Ovary (tissue), 9 donors: ENCODE results near the gene EXTL1. TPM values are rescaled to one million over a fixed set of nuclear protein-coding genes. Genes with fewer than 3 reads are reported as not detected.
"Not testable (repeated sequence)": the region's sequence is repeated elsewhere in the genome, so short reads cannot be mapped to it uniquely, and the experiment has no call there.

Experiments used
- DNase-seq, 5 donors: peaks; one replicate each; pipeline ENCODE4 v3.0.0-alpha.2; 2019 to 2020
- H3K27ac ChIP-seq, 2 donors: fragments of 200-600 bp; one replicate each; pipeline versions ENCODE4 v1.5.1 to v1.8.0; 2019 to 2022
- H3K27me3 ChIP-seq: fragments of 200-600 bp; one replicate; pipeline ENCODE4 v1.8.0; 2022
- H3K36me3 ChIP-seq: fragments of 200-600 bp; sonication (generic); one replicate; pipeline ENCODE4 v1.5.1; 2019
- H3K4me1 ChIP-seq: one replicate; pipeline ENCODE4 v1.8.1; 2013; ENCODE audit warnings: mild to moderate bottlenecking, moderate library complexity; ENCODE audit not compliant: insufficient read depth
- H3K4me3 ChIP-seq: fragments of 200-600 bp; sonication (generic); one replicate; pipeline ENCODE4 v1.5.1; 2017
- H3K9me3 ChIP-seq, 2 donors: fragments of 200-600 bp in 1 of 2; sonication (generic) in 1 of 2; one replicate each; pipeline versions ENCODE4 v1.5.1 to v1.8.1; 2013 to 2019; ENCODE audit warnings: mild to moderate bottlenecking in 1 of 2, moderate library complexity in 1 of 2
- EP300 ChIP-seq: sonication (generic); formaldehyde crosslinking; IDR thresholded peaks from one replicate; pipeline ENCODE4 v1.6.1; 2017; ENCODE audit warnings: antibody characterized with exemption
- POLR2A ChIP-seq: fragments of 450-650 bp; IDR thresholded peaks from one replicate; pipeline ENCODE4 v1.6.1; 2017; ENCODE audit warnings: antibody characterized with exemption, mild to moderate bottlenecking, moderate library complexity
- WGBS, 3 donors: extraction: QIAGEN DNeasy Blood & Tissue Kit in 1 of 3; methylation state at CpG; one replicate each; pipeline versions ENCODE4 v1.1.5 to v1.1.7; 2013 to 2017; 5-methylcytosine and 5-hydroxymethylcytosine counted together
- intact Hi-C, 4 donors: fragments of 100-400 bp; cut with DNase I; formaldehyde crosslinking; loops; one replicate each; pipeline versions ENCODE4 v1.11.0 to v1.15.1; 2022 to 2023
- polyA plus RNA-seq, 2 donors: library from polyadenylated mRNA; stranded (reverse); fragments of 200-250 nt in 1 of 2; fragments of 350-450 nt in 1 of 2; fragmentation: Illumina TruSeq in 1 of 2; extraction: RNeasy Lipid Tissue Mini Kit (QIAGEN cat#74804) in 1 of 2; gene quantifications; one replicate each; pipeline ENCODE4 v1.2.3, GENCODE V29; 2013 to 2014
- total RNA-seq, 7 donors: library from RNA; depleted of rRNA in 2 of 7; stranded (reverse); fragments of >200 nt in 2 of 7; fragmentation: NEBNext Ultra II Directional in 3 of 7; extraction: Animal tissue kit (Norgen Biotek cat#: 25700) in 3 of 7; gene quantifications; one replicate each; pipeline versions ENCODE4 v1.1.0 to v1.2.4, GENCODE V29; 2016 to 2023
- TF ChIP-seq, protein P1 (sequence below), 3 donors: fragments of 450-650 bp in 2 of 3; fragments of 200-600 bp in 1 of 3; IDR thresholded peaks; one replicate each; pipeline versions ENCODE4 v1.5.1 to v1.8.0; 2016 to 2022; ENCODE audit warnings: antibody characterized with exemption in 3 of 3, mild to moderate bottlenecking in 1 of 3
- donor health status: DM: no; HTN: no; CAD: no; lungs with moderate emphysema.
- donor health status: DM: no; HTN: no; CAD: no.
- donor health status: Bipolar disorder and iron deficiency.
- donor health status: DM: yes; HTN: yes; CAD: no.
- donor health status: DM: no; HTN: no; CAD: no.
- donor health status: DM: yes; HTN: yes; CAD: no.

EXTL1 gene
- total and polyA plus RNA-seq, 9 donors, result 0.47 to 4.5 (median 2.8) TPM

DNA sequence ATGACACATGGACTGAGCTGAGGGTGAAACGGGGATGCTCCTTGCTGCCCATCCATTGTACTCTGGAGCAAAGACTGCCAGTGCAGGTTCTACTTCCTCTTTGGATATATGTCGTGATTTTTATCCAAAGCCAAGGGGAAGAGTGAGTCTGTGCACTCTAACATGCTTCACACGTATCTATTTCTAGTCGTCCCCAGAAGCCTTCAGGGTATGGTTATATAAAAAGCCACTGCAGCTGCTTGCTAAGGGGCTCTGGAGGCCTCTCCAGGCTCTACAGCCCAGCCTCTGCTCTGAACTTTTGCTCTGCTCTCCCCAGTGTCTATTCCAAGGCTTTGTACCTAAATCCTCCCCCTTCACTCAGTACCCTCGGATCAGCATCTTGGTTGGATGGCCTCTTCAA is 43.8 kb upstream of the EXTL1 start:
- no peaks in the 10 kb centered on the region for H3K9me3 ChIP-seq
- H3K27ac ChIP-seq, result no peak overlapping the region
- DNase-seq, result no peak
- no peaks in the 10 kb centered on the region for H3K4me1 ChIP-seq
- H3K36me3 ChIP-seq, result no peaks in the 10 kb centered on the region
- H3K4me3 ChIP-seq, result no peak overlapping the region
- intact Hi-C loops, result no loop called here
- 93 to 96% (median 95%) methylated on average over 5 of the region's 5 CpGs for WGBS, 3 donors
- H3K27me3 ChIP-seq, result no peaks in the 10 kb centered on the region
- TF ChIP-seq, protein P1, sequence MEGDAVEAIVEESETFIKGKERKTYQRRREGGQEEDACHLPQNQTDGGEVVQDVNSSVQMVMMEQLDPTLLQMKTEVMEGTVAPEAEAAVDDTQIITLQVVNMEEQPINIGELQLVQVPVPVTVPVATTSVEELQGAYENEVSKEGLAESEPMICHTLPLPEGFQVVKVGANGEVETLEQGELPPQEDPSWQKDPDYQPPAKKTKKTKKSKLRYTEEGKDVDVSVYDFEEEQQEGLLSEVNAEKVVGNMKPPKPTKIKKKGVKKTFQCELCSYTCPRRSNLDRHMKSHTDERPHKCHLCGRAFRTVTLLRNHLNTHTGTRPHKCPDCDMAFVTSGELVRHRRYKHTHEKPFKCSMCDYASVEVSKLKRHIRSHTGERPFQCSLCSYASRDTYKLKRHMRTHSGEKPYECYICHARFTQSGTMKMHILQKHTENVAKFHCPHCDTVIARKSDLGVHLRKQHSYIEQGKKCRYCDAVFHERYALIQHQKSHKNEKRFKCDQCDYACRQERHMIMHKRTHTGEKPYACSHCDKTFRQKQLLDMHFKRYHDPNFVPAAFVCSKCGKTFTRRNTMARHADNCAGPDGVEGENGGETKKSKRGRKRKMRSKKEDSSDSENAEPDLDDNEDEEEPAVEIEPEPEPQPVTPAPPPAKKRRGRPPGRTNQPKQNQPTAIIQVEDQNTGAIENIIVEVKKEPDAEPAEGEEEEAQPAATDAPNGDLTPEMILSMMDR (IDR thresholded peaks at IDR 0.05), result no peak
- TF ChIP-seq POLR2A (no peak), EP300 (no peak)

GRCh38 chr1:25978403-25978802 is 43.2 kb upstream of the EXTL1 start:
- Histone ChIP-seq H3K36me3 (no peaks in the 10 kb centered on the region), H3K27ac (no peak overlapping the region), H3K4me1 (no peaks in the 10 kb centered on the region), H3K9me3 (no peaks in the 10 kb centered on the region), H3K4me3 (no peak overlapping the region), H3K27me3 (no peaks in the 10 kb centered on the region)
- 81 to 93% (median 89%) methylated on average over 2 of the region's 2 CpGs for WGBS, 3 donors
- intact Hi-C loops, result no loop called here
- TF ChIP-seq, protein P1 (IDR thresholded peaks at IDR 0.05), result no peak
- TF ChIP-seq EP300 (no peak), POLR2A (no peak)
- no peak for DNase-seq

- Histone ChIP-seq H3K4me1 (no peaks in the 10 kb centered on the region), H3K27ac (no peak overlapping the region), H3K36me3 (no peaks in the 10 kb centered on the region), H3K27me3 (no peaks in the 10 kb centered on the region), H3K4me3 (no peak overlapping the region), H3K9me3 (no peaks in the 10 kb centered on the region)
- DNase-seq, result no peak
- WGBS, 3 donors, result 67 to 76% (median 76%) methylated on average over 7 of the region's 7 CpGs
- intact Hi-C loops, result no loop called here
- TF ChIP-seq, protein P1 (IDR thresholded peaks at IDR 0.05), result no peak
- no peak for TF ChIP-seq EP300
- no peak for TF ChIP-seq POLR2A
Measured at GRCh38 chr1:25979210-25979609, 42.4 kb upstream of the EXTL1 start.

DNA sequence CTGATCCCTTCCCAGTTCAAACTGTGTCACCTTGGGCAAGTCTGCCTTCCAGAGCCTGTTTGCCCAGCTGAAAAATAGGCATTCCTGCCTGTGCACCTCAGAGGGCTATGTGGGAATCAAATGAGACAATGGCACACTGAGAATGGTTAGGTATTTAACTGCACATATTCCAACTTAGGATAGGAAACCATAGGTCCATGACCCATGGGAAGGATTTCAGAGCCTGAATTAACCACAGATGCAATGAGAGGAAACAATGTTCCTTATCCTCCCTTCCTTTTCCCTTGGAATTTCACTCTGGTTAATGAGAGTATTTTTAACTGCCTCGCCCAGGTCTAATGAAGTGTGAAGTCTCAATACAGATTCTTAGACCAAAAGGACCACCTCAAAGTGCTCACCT is 36.4 kb upstream of the EXTL1 start:
- DNase-seq, result no peak
- 88 to 97% (median 93%) methylated on average over 1 of the region's 1 CpG for WGBS, 3 donors
- intact Hi-C loops, result no loop called here
- TF ChIP-seq POLR2A (no peak), EP300 (no peak)
- TF ChIP-seq, protein P1 (IDR thresholded peaks at IDR 0.05), result no peak
- H3K9me3 ChIP-seq, result no peaks in the 10 kb centered on the region
- no peaks in the 10 kb centered on the region for H3K36me3 ChIP-seq
- H3K4me3 ChIP-seq, result no peak overlapping the region
- no peaks in the 10 kb centered on the region for H3K4me1 ChIP-seq
- no peak overlapping the region for H3K27ac ChIP-seq
- H3K27me3 ChIP-seq, result no peaks in the 10 kb centered on the region

- intact Hi-C loops, result no loop called here
- TF ChIP-seq POLR2A, result no peak
- TF ChIP-seq, protein P1 (IDR thresholded peaks at IDR 0.05), result no peak
- TF ChIP-seq EP300, result no peak
- Histone ChIP-seq H3K36me3 (no peaks in the 10 kb centered on the region), H3K27ac (no peak overlapping the region), H3K4me1 (no peaks in the 10 kb centered on the region), H3K9me3 (no peaks in the 10 kb centered on the region), H3K27me3 (no peaks in the 10 kb centered on the region), H3K4me3 (no peak overlapping the region)
- WGBS, 3 donors, result 91 to 95% (median 95%) methylated on average over 3 of the region's 3 CpGs
- no peak for DNase-seq
Measured at GRCh38 chr1:25985670-25986069, 35.9 kb upstream of the EXTL1 start.

- H3K4me1 ChIP-seq, intact Hi-C loops, H3K36me3 ChIP-seq, H3K27me3 ChIP-seq, H3K4me3 ChIP-seq, H3K9me3 ChIP-seq, DNase-seq, H3K27ac ChIP-seq: not testable (repeated sequence)
- WGBS, 3 donors, result 97 to 98% (median 98%) methylated on average over 10 of the region's 10 CpGs
Measured at GRCh38 chr1:25986773-25987172, 34.8 kb upstream of the EXTL1 start.
